GM03348 (cell line): ENCODE data around the gene IFITM5.
"Not testable (repeated sequence)": the region's sequence is repeated elsewhere in the genome, so short reads cannot be mapped to it uniquely, and the experiment has no call there.

Source experiments
- DNase-seq: peaks from one replicate; pipeline ENCODE4 v3.0.0; 2012; ENCODE audit warnings: low spot score

Gene IFITM5

GRCh38 chr11:295351-296170, 3.8 kb downstream of the IFITM5 start:
- DNase-seq = no peak

DNA sequence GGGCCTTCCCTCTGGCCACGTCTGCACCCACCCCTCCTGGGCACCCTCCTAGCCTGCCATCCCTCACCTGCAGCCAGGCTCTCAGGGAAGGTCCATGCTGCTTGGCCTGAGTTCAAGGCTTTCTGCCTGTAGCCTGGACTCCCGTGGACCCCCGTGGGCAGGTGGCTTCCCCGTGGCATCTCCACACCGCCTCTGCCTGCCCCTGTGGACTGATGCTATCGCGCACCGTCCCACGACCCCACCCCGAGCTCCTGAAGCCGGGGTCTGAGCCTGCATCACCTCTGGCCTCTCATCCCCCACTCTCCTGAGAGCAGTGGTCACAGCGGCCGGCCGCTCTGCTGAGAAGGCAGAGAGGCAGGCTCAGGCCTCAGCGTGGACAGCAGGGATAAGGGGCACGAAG, 4.5 kb downstream of the IFITM5 start:
- DNase-seq = no peak

GRCh38 chr11:293852-294661, 5.3 kb downstream of the IFITM5 start:
- no peak for DNase-seq

GRCh38 chr11:293271-293851, 6.0 kb downstream of the IFITM5 start:
- no peak for DNase-seq

DNA sequence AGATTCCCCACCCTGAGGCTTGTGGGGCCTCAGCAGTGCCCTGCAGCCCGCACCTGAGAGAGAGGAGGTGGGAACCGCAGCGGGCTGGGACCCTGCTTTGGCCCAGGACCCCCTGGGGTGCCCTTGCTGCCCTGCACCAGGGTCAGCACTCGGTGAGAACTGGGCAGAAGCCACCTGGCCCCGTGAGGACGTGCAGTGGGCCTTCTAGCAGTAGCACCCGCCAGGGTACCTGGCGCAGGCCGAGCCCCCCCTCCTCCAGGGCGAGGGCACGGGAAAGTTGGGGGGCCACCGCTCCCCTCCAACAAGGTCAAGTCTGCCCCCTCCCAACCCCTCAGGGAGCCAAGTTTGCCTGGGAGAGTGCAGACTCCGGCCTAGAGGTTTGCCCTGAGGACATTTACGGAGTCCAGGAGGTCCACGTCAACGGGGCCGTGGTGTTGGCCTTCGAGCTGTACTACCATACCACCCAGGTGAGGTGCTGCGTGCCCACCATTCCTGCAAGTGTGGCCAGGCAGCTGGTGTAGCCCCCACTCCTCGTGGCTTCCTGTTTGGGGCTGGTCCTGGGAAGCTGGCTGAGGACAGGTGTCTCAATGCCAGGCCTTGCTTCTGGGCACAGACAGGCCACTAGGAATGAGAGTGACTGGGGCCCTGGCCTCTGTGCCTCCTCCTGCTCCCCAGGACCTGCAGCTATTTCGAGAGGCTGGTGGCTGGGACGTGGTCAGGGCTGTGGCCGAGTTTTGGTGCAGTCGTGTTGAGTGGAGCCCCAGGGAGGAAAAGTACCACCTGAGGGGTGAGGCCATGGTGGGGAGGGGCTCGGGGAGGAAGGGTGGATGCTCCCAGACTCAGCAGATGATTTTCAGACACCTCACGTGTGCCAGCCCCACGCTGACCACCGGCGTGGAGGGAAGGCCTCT, 6.9 kb downstream of the IFITM5 start:
- DNase-seq = no peak

- no peak for DNase-seq
These were observed 7.8 kb downstream of the IFITM5 start for GRCh38 chr11:291281-292210.

GRCh38 chr11:290621-291231, 8.6 kb downstream of the IFITM5 start:
- DNase-seq = no peak

DNA sequence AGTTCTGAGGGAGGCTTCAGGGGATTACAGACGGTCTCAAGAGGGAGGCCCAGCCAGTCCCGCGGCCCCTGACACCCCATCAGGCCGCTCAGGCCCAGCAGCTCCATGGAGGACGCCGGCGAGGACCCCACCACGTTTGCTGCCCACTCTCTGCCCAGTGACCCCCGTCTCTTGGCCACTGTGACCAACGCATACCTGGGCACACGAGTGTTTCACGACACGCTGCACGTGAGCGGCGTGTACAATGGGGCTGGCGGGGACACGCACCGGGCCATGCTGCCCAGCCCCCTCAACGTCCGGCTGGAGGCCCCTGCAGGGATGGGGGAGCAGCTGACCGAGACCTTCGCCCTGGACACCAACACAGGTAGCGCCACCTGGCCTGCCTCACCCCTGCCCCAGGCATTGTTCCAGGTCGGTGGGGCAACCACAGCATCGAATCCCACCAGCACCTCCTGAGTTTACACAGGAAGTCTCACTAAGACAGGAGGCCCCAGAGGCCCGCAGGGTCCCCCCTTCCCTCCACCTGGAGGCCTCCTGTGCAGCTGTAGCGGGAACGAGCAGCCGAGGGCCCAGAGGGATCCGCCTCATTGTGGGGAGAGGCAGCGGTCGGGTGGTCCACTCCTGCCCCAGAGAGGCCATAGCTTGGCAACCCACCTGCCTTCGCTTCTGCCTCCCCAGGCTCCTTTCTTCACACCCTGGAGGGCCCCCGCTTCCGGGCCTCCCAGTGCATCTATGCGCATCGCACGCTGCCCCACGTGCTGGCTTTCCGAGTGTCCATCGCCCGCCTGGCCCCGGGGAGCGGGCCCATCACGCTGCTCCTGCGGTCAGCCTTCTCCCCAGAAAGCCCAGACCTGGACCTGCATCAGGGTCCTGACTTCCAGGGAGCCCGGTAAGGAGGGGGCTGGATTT, 9.4 kb downstream of the IFITM5 start:
- no peak for DNase-seq

GRCh38 chr11:289398-289711, 10.0 kb downstream of the IFITM5 start:
- no peak for DNase-seq

- peak; percentile 97 for DNase-seq
These were observed 10.6 kb downstream of the IFITM5 start, which contains the start of gene PGGHG for GRCh38 chr11:288478-289397. Gene PGGHG, plus strand, starts transcription at chr11:289126. Its CDS starts 691 bp downstream, at chr11:289817.

DNA sequence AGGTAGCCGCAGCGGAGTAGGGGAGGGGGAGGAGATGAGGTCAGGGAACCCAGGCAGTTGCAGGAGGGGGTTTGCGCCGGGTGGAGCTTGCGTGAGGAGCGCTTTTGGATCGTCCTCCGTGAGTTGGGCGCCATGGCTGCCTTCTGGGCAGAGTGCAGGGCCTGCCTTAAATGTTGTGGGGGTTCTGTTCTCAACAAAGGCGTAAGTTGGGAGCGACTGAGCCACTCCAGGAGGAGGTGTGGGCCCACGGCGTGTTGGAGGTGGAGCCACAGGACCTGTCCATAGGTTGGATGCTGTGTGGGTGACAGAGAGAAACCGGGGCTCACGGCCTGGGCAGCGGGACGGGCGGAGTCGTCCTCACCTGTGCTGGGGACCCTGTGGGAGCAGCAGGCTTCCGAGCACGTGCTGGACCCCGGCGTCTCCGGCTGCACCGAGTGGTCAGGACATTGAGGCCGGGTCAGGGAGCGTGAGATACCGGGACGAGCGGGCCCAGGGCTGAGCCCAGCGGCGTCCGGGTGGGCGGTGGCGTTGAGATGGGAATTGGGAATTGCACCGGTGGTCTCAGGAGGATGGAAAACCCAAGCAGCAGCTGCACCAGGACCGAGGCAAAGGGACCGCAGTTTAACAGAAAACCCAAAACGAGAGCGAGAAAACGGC, 11.4 kb downstream of the IFITM5 start:
- DNase-seq = no peak

GRCh38 chr11:286977-287820, 12.1 kb downstream of the IFITM5 start:
- DNase-seq = not testable (repeated sequence)

GRCh38 chr11:285894-286220, 13.5 kb downstream of the IFITM5 start:
- no peak for DNase-seq

DNA sequence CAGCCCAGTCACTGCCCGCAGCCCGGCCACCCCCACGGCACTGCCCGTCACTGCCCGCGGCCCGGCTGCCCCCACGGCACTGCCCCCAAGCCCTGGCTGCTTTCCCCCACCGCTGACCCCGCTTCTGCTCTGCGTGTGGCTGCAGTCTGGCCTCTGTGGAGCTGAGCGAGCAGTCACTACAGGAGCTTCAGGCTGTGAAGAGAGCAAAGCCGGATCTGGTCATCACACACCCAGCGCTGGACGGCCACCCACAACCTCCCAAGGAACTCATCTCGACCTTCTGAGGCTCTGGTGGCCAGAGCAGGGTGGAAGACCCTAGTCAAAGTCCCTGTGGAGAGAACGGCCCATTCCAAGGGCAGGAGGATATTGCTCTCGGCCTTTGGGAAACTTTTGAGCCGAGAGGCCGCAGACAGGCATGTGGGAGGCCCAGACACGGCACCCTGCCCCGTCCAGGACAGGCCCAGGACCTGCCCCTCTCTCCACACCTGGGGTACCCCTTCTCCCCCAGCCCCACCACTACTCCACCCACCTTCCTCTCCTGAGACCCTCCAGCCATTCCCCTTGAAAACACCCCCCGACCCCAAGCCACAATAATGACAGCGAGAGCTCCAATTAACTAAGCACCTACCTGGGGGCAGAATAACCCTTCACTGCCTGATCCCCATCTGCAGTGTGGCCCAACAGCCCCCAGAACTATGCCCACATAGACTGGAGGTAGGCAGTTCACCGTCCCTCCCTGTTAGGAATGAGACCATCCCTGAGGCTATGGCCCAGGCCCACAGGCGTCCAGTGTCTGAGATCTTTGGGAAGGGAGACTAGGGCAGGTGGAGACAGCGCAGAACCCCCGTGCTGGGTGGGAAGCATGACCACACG, 14.1 kb downstream of the IFITM5 start:
- no peak for DNase-seq

DNA sequence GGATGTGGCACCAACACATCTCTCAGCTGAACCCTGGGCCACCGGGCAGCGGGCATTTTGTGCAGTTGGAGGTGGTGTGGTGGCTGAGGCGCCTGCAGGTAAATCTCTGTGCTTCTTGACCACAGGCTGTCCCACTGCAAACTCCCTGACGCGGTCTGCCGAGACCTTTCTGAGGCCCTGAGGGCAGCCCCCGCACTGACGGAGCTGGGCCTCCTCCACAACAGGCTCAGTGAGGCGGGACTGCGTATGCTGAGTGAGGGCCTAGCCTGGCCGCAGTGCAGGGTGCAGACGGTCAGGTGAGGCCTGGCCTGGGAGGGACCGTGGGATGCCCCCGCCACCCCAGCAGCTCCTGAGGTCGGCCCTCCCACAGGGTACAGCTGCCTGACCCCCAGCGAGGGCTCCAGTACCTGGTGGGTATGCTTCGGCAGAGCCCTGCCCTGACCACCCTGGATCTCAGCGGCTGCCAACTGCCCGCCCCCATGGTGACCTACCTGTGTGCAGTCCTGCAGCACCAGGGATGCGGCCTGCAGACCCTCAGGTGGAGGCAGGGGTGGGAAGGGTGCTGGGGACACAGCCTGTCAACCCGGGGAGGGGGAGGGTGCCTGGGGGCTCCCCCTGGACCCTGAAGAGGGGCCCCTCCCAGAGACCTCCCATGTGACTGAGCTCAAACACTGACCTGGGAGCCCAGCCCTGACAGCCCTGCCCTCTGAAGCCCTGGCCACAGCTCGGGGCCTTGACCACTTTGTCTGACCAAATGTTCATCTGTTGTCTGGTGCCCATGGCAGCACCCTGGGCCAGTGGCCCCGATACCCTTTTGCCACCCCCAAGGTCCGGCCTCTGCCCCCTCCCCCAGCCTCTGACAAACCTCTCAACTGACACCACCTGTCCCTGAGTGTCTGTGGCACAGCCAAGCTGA, 15.0 kb downstream of the IFITM5 start:
- no peak for DNase-seq
